ENCODE data around the gene RASSF8.

RASSF8 gene

GRCh38 chr12:25937096-25937495 lies 21.4 kb upstream of the RASSF8 start:
- Histone ChIP-seq H3K9ac (ENCODE audit: low read length) (no peak overlapping the region), H3K9me2 (replicated peaks; ENCODE audit: insufficient read depth, low read length) (no peaks in the 10 kb centered on the region), H3F3A (ENCODE audit: insufficient read depth) (no peaks in the 10 kb centered on the region), H3K27ac (ENCODE audit: low read depth, low read length) (no peak overlapping the region), H3K36me3 (ENCODE audit: low read length) (no peaks in the 10 kb centered on the region), H3K79me2 (ENCODE audit: insufficient read depth, low read length) (no peaks in the 10 kb centered on the region), H3K4me2 (ENCODE audit: low read depth, low read length, poor library complexity, severe bottlenecking) (no peak overlapping the region), H4K20me1 (ENCODE audit: low read depth, low read length) (no peaks in the 10 kb centered on the region), H3K27me3 (ENCODE audit: low read length) (no peaks in the 10 kb centered on the region), H3K9me3 (ENCODE audit: insufficient read depth, low read length) (no peaks in the 10 kb centered on the region), H2AFZ (ENCODE audit: low read depth, low read length, severe bottlenecking) (no peak overlapping the region), H3K4me3 (ENCODE audit: insufficient read depth, low read length, poor library complexity, severe bottlenecking) (no peak overlapping the region)
- TF ChIP-seq EZH2phosphoT487 (conservative IDR thresholded peaks at IDR 0.05; ENCODE audit: low read length) (no peak), CTCF (IDR thresholded peaks at IDR 0.05; ENCODE audit: insufficient read depth, low read length, poor library complexity, severe bottlenecking) (no peak)

- TF ChIP-seq EZH2phosphoT487 (conservative IDR thresholded peaks at IDR 0.05; ENCODE audit: low read length) (no peak), CTCF (IDR thresholded peaks at IDR 0.05; ENCODE audit: insufficient read depth, low read length, poor library complexity, severe bottlenecking) (no peak)
- H3K36me3 ChIP-seq (ENCODE audit: low read length): no peaks in the 10 kb centered on the region
- H3K27me3 ChIP-seq (ENCODE audit: low read length): no peaks in the 10 kb centered on the region
- no peak overlapping the region for H3K9ac ChIP-seq (ENCODE audit: low read length)
- no peak overlapping the region for H3K4me2 ChIP-seq (ENCODE audit: low read depth, low read length, poor library complexity, severe bottlenecking)
- H2AFZ ChIP-seq (ENCODE audit: low read depth, low read length, severe bottlenecking): no peak overlapping the region
- H4K20me1 ChIP-seq (ENCODE audit: low read depth, low read length): no peaks in the 10 kb centered on the region
- H3K9me3 ChIP-seq (ENCODE audit: insufficient read depth, low read length): no peaks in the 10 kb centered on the region
- no peaks in the 10 kb centered on the region for H3K79me2 ChIP-seq (ENCODE audit: insufficient read depth, low read length)
- no peaks in the 10 kb centered on the region for H3F3A ChIP-seq (ENCODE audit: insufficient read depth)
- H3K27ac ChIP-seq (ENCODE audit: low read depth, low read length): no peak overlapping the region
- no peak overlapping the region for H3K4me3 ChIP-seq (ENCODE audit: insufficient read depth, low read length, poor library complexity, severe bottlenecking)
- H3K9me2 ChIP-seq (replicated peaks; ENCODE audit: insufficient read depth, low read length): no peaks in the 10 kb centered on the region
Measured at GRCh38 chr12:25938581-25938980, 19.9 kb upstream of the RASSF8 start.

GRCh38 chr12:25939606-25940005 lies 18.9 kb upstream of the RASSF8 start:
- Histone ChIP-seq H3K27me3 (ENCODE audit: low read length) (no peaks in the 10 kb centered on the region), H3F3A (ENCODE audit: insufficient read depth) (no peaks in the 10 kb centered on the region), H3K4me2 (ENCODE audit: low read depth, low read length, poor library complexity, severe bottlenecking) (no peak overlapping the region), H2AFZ (ENCODE audit: low read depth, low read length, severe bottlenecking) (no peak overlapping the region), H3K9me3 (ENCODE audit: insufficient read depth, low read length) (no peaks in the 10 kb centered on the region), H3K36me3 (ENCODE audit: low read length) (no peaks in the 10 kb centered on the region), H3K9me2 (replicated peaks; ENCODE audit: insufficient read depth, low read length) (no peaks in the 10 kb centered on the region), H3K4me3 (ENCODE audit: insufficient read depth, low read length, poor library complexity, severe bottlenecking) (no peak overlapping the region), H3K79me2 (ENCODE audit: insufficient read depth, low read length) (no peaks in the 10 kb centered on the region), H3K9ac (ENCODE audit: low read length) (no peak overlapping the region), H3K27ac (ENCODE audit: low read depth, low read length) (no peak overlapping the region), H4K20me1 (ENCODE audit: low read depth, low read length) (no peaks in the 10 kb centered on the region)
- TF ChIP-seq EZH2phosphoT487 (conservative IDR thresholded peaks at IDR 0.05; ENCODE audit: low read length) (no peak), CTCF (IDR thresholded peaks at IDR 0.05; ENCODE audit: insufficient read depth, low read length, poor library complexity, severe bottlenecking) (no peak)

Measured in SU-DHL-6 (cell line).